ELR (cell line): ENCODE data around the gene FGF11.

Source experiments
- DNase-seq: peaks from one replicate; pipeline ENCODE4 v3.0.0-alpha.2; 2015; ENCODE audit warnings: low read depth

The FGF11 gene

DNA sequence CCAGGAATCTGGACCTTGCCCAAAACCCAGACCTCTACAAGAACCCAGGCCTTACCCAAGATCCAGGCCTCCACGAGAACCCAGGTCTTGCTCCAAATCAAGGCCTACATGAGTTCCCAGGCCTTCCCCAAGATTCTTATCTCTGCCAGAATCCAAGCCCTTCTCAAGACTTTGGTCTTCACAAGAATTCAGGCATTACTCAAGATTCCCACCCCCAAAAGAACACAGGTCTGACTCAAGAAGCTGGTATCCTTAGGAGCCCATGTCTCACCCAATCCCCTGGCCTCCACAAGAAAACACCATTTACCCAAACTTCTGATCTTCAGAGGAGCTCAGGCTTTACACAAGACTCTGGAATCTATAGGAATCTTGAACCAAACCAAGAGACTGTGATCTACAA is 8.1 kb upstream of the FGF11 start:
- no peak for DNase-seq

DNA sequence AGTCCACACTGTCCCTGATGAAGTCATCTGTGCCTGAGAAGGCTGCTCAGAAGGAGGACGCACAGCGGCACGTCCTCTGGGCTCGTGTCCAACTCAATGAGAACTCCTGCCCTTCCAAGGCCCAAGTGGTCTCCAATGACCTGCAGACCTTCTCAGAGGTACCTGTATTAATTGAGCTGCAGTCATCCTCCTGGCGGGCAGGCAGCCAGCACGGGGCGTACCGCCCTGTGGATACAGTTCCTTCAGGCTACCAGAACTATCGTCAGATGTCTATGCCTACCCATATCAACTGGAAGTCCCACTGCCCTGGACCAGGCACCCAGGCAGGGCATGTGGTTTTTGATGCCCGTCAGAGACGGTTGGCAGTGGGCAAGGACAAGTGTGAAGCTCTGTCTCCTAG is 7.0 kb upstream of the FGF11 start:
- DNase-seq: no peak

DNA sequence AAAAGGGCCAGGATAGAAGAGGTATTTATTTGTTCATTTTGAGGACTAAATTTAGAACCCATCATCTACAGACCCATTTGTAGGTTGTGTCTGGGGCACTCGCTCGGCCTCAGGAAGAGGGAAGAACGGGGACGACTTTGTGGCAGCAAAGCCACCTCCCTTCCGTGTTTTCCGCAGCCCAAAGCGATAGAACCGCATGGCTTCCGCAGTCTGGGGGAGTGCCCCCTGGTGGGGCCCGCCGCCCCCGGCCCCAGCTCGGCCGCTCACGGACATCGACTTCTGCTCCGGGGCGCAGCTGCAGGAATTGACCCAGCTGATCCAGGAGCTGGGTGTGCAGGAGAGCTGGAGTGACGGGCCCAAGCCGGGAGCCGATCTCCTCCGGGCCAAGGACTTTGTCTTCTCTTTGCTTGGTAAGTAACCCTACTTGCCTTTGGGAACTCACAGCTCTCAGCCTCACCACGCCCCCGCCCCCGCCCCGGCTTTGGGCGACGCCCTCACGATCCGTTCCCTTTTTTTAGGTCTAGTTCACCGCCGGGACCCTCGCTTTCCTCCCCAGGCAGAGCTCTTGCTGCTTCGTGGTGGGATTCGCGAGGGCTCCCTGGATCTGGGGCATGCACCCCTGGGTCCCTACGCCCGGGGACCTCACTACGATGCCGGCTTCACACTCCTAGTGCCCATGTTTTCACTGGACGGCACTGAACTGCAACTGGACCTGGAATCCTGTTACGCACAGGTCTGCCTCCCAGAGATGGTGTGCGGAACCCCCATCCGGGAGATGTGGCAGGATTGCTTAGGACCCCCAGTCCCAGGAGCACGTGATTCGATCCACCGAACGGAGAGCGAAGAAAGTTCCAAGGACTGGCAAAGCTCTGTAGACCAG is 3.4 kb upstream of the FGF11 start:
- DNase-seq: peak; percentile 47

DNA sequence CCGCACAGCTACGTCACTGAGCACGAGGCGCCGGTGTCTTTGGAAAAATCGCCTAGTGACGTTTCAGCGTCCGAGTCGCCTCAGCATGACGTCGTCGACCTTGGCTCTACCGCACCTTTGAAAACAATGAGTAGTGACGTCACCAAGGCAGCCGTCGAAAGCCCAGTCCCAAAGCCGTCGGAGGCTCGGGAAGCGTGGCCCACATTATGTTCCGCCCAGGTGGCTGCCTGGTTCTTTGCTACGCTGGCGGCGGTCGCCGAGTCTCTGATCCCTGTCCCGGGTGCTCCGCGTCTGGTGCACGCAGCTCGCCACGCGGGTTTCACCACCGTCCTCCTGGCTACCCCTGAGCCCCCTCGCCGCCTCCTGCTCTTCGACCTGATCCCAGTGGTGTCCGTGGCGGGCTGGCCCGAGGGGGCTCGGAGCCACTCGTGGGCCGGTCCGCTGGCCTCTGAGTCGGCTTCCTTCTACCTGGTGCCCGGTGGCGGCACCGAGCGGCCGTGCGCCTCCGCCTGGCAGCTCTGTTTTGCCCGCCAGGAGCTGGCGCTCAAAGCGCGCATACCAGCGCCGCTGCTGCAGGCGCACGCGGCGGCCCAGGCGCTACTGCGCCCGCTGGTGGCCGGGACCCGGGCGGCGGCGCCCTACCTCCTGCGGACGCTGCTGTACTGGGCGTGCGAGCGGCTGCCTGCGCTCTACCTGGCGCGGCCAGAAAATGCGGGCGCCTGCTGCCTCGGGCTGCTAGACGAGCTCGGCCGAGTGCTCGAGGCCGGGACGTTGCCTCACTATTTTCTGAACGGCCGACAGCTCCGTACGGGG is 2.5 kb upstream of the FGF11 start:
- peak; percentile 85 for DNase-seq

DNA sequence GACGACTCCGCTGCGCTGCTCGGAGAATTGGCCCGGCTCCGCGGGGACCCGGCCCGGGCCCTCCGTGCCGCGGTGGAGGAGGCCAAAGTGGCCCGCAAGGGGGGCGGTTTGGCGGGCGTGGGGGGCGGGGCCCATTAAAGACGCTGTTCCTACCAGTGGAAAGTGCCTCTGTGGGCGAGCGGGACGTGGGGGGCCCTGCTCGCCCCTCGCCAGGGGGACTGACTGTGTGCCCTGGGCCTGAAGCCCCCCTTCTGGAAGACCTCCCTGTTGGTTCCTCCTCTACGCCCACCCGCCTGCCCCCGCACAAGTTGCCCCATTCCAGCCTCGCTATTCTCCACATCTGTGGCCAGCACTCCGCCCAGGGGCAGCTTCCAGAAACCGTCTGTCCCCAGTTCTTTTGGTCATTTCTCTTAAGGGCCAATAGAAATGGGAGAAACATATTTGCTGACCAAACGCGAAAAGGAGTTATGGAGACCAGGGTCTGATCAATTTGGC is 1.9 kb upstream of the FGF11 start:
- no peak for DNase-seq

DNA sequence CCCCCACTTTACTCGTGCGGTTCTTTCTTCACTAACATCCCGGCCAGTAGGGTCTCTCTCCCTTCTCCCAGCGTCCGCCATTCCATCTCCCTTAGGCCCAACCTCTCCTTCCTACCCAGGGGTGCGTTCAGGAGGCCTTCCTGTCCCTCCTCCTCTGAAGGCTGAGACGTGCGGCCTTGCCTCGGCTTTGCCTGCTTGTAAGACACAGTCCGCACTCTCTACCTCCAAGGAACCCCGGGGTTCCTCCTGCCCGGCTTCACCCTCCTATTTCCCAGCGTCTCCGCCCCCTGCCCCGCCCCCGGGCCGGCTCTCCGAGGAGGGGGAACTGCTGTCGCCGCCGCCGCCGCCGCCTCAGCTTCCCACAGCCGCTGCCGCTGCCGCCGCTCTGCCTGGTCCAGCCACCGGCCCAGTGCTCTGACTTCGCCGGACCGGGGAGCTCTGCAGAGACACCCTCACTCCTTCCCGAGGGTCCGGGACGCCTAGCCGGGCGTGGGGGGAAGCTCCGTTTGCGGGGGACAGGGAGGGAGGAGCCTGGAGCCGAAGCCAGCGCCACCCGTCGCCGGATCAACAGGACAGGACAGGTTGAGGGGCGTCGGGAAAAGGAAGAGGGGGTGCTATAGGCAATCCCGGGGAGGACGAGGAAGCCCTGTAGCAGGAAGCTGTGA is 1.2 kb upstream of the FGF11 start:
- DNase-seq: no peak

DNA sequence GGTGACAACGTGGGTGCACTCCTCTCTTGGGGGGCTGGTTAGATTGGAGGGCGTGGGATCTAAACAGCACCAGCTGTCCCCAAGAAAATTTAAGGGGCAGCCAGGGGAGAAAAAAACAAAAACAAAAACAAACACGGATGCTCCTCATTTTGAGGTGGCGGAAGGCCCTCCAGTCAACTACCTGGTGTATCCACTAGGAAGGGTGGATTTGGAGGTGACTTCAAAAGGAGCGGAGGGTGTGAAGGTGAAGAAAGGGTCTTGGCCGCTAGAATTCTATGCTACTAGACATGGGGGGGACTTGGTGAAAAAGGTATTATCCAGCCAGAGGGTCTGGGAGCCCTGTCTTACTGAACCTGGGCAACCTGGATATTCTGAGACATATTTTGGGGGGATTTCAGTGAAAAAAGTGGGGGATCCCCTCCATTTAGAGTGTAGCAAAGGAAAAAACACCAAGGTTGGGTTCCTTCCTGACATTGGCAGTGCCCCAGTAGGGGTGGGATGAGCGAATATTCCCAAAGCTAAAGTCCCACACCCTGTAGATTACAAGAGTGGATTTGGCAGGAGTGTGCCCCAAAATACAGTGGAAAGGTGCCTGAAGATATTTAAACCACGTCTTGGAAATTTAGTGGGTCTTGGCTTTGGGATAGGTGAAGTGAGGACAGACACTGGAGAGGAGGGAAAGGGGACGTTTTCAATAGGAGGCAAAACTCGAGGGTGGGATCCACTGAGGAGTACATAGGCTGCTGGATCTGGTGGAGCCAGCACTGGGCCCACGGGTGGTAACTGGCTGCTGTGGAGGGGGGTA is 454 bp upstream of the FGF11 start:
- DNase-seq: no peak

DNA sequence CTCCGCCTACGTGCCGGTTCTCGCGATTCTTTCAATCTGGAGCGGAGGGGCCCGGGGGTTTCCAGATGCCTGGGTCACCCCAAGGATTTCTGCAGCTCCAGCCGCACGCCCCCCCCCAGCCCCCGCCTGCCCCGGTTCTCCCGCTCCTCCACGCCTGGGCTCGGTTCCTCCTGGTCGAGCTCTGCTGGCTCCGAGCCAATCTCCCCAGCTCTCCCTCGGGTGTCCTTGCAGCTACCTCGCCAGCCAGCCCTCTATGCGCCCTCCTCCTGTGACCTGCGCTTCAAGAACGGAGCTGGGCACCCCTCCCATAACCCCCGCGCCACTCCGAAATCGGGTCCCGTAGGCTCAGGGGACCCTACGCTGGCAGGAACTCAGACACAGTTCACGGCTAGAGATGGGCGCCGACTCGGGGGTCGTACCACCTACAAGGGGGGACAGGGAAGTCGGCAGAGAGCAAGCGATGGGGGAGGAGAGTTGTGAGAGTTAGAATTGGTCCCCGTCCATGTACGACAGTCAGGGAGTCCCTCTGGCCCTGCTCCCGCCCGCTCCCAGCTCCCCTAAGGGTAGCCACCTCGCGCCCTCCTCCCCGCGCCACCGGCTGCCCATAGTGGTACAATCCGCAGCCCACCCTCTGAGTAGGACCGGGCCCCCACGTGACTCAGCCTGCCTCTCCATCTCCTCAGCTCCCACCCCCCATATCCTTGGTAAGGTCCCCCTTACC is 961 bp downstream of the FGF11 start:
- peak; percentile 35 for DNase-seq

DNA sequence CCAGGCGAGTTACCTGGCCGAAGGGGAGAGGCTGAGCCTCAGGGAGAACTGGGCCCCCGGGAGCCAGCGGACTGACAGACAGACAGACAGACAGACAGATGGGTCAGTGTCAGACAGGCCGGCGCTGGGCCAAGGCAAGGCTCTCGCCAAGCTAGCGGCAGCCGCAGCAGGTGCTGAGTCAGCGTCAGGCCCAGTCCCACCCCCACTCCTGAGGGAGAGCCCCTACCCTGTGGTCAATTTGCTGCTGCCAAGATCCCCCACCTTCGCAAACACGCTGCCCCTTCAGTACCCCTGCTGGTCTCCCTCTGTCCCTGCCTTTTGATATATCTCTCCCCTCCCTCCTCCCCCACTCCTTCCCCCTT is 1.5 kb downstream of the FGF11 start:
- DNase-seq: peak; percentile 35

DNA sequence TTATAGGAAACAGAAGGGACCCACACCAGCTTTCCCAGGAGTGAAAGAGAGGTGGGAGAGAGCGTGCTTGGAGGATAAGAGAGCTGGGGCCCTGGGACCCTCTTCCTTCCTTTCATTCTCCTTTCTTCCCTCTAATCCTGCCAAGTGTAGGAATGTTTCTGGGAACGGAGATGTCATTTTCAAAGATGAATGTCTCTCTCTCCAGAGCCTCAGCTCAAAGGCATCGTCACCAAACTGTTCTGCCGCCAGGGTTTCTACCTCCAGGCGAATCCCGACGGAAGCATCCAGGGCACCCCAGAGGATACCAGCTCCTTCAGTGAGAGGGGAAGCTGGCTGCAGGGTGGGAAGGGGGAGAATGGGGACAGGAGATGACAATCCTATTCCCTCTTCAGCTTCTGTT is 2.0 kb downstream of the FGF11 start:
- DNase-seq: no peak

DNA sequence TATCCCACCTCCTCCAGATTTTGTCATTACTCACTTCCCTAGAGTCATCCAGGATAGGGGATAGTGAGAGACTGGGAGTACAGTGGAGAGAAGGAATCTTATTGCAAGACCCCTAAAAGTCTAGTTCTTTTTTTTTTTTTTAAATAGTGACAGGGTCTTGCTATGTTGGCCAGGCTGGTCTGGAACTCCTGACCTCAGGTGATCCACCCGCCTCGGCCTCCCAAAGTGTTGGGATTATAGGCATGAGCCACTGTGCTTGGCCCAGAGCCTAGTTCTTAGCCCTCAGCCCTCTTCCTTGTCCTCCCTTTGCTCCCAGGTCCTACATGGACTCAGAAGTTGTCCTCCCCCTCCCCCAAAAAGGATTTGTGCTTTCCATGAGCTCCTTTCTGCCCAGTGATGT is 2.8 kb downstream of the FGF11 start:
- no peak for DNase-seq

DNA sequence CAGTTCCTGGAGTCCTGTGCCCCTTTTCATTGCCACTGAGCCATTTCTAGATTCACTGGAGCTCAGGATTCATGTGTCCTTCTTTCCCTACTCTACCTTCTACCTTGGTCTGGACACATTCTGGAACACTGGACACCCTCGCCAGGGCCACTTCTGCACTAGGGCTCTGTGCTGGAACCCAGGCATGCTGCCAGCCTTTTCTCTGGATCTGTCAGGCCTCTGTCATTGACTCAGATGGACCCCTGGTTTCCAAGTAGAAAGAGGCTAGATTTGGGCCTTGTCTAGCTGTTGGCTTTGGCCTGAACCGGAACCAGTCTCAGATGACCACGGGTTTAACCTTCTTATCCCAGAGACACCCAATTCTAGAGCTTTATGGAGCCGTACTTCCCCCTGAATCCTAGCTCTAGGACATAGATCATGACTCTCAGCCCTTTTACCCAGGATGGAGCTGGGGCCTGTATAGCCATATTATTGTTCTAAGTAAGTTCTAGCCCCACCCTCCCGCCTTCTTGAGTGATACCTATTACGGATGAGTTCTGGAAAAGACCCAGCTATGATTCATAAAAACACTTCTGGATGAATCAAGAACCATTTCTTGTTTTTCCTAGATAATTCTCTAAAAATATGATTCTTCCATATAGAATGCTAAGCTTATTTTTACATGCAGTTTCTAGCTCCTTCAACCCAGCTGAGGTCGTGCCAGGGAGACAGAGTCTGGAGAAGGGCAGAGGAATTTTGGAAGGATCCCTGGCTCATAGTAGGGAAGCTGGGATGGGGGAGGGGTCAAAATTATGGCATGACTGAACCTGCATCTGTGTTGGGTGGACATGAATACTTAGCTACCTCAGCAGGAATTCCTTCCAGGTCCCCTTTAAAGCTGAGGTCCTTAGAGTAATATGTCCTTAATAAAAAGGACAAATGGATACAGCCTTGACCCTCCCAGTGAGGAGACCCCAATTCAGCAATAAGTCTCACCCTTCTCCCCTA is 4.5 kb downstream of the FGF11 start:
- peak; percentile 62 for DNase-seq

DNA sequence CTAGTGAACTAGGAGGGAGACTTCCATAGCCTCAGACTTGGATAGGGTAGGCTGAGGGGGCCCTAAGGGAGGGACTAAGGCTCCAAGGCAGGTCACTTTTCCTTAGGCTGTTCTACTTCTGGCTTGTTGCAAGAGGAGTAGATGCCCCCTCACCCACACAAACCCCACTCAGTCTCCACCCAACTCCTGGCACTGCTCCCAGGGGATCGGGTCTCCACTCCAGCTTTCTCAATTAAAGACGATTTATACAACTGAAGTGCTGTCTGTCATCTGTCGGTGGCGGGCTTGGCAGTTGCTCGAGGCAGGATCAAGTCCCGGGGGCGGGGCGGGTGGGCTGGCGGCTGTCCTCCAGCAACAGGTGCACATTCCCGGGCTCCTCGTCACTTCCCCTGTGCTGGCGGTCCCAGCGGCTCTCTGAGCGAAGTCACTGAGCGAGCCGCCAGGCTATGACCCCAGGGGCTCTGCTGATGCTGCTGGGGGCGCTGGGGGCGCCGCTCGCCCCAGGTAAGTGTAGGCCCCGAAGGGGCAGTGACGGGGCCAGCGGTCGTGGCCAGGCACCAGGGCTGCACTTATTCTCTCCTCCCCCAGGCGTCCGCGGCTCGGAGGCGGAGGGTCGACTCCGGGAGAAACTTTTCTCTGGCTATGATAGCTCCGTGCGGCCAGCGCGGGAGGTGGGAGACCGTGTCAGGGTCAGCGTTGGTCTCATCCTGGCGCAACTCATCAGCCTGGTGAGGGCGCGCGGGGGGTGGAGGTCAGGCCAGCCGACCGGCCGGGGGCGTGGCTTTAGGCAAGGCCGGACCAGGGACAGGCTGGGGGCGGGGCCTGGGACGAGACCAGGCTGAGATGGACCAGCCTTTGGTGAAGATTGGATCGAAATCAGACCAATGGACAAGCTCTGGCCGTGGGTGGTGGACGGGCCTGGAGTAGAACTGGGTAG is 5.6 kb downstream of the FGF11 start, which contains the start of gene CHRNB1:
Gene CHRNB1, plus strand, starts transcription at position 380 of the 937 bp plus-strand sequence. Its CDS starts 67 bp downstream, at position 447.
- DNase-seq: peak; percentile 62

DNA sequence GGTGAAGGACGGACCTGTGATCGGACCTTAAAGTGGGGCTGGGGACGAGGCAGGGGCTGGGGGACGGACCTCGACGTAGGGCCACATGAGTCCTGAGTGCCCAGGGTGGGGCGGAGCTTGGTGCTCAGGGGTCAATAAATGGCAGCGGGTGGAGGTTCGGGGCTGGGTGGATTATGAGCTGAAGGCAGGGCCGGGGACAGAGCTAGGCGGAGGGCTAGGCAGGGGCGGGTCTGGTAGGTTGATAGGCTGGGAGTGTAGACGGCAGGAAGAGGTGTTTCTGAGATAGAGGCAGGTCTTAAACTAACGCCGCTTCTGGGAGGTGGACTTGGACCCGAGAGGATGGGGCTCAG is 6.3 kb downstream of the FGF11 start:
- DNase-seq: no peak

DNA sequence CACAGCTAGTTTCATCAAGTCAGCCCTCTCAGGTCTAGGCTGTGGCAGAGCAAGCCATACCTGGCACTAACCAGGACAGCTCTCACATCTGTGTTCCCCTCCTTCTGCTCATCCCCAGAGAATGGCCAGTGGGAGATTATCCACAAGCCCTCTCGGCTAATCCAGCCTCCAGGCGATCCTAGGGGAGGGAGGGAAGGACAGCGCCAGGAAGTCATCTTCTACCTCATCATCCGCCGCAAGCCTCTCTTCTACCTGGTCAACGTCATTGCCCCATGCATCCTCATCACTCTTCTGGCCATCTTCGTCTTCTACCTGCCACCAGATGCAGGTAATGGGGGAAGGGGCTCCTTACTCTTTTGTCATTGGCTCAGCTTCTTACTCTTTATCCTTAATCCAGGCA is 9.1 kb downstream of the FGF11 start:
- no peak for DNase-seq

DNA sequence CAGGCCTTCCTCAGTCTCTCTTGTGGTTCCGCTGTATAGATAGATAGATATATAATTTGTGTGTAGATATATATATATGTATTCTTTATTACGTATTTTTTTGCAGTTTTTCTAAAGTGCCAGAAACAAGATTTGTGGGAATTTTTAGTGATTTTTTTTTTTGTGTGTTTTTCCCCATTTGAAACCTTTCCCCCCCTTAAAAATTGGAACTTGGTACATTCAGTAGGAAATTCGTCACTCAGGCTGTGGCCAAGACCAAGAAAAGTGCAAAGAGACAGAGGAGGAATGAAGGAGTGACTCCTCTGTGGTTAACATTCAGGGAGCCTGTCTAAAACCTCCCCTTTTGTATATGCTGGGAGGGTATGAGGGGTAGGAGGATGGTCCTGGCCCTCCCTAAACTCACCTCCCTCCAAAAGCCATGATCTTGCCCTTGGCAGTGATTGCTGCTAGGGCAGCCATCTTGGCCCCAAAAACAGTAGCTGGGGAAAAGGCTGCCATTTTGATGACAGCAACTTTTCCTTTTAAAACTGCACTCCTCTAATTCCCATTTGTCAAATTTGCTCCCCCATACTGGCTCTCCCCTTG is 20.7 kb downstream of the FGF11 start:
- DNase-seq: no peak

DNA sequence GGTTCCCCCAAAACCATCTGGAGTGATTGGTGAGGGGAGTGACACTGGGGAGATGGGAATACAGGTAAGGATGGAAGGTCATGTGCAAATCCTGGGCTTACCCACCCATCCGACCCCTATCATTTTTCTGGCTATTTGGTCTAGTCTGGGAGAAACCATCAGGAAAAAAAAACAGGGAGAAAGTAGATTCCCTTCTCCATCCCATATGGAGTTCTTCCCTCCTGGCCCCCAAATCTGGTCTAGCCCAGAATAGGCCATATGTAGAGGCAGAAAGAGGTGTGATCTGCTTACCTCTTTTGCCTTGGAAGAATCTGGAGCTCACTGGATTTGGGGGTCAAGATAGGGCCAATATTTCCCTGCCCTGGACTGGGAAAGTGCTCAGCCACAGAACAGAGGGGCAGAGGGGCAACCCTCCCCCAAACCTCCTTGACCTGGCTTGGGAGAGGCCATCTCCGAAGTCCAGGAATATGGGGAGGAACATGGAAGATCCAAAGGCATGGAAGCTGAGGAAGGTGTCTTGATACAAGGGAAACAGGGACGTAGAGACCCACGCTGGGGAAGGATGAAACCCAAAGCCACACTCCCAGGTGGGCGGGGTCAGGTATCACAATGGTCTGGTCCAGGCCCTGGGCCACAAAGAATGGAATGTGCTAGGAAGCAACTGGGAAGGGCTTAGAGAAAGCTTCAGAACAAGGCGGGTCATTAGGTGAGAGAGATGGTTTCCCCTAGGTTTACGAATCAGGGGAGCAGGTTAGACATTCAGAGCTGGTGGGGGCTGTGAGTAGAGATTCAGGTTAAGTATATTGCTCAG is 21.7 kb downstream of the FGF11 start:
- DNase-seq: no peak
